ENCODE data around the gene OGN. TPM values are rescaled to one million over a fixed set of nuclear protein-coding genes. Genes with fewer than 3 reads are reported as not detected.

OGN gene
- total and polyA plus RNA-seq, 12 donors: 3.0 to 33.2 (median 14.4) TPM

DNA sequence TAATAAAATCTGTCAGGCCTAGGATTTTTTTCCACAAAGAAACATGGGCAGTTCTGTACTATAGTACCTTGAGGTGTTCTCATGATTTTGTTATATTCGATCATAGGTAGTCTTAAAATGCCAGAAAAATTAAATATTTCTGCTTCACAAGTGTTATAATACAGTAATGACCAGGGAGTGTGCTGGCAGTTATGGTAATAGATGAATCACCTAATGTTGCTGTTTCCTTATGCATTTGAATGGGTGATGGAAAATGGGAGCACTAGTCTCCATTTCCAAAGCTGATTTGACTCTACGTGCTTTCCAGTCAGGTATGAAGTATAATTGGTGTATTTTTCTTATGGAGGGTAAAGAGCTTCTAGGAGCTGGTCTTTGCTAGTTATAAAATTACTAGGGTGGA lies 23.8 kb downstream of the OGN start:
- Histone ChIP-seq H3K4me1 (replicated peaks in 1 of 2) (peaks cover 0 to 6% of the 10 kb centered on the region in 2 donors), H3K27ac (no peak overlapping the region), H3K9me3 (replicated peaks in 1 of 3) (no peaks in the 10 kb centered on the region), H3K36me3 (replicated peaks in 1 of 2) (no peaks in the 10 kb centered on the region), H3K27me3 (no peaks in the 10 kb centered on the region), H3K4me3 (no peak overlapping the region)
- no peak for TF ChIP-seq POLR2A (IDR thresholded peaks at IDR 0.05)
- TF ChIP-seq, protein P1, sequence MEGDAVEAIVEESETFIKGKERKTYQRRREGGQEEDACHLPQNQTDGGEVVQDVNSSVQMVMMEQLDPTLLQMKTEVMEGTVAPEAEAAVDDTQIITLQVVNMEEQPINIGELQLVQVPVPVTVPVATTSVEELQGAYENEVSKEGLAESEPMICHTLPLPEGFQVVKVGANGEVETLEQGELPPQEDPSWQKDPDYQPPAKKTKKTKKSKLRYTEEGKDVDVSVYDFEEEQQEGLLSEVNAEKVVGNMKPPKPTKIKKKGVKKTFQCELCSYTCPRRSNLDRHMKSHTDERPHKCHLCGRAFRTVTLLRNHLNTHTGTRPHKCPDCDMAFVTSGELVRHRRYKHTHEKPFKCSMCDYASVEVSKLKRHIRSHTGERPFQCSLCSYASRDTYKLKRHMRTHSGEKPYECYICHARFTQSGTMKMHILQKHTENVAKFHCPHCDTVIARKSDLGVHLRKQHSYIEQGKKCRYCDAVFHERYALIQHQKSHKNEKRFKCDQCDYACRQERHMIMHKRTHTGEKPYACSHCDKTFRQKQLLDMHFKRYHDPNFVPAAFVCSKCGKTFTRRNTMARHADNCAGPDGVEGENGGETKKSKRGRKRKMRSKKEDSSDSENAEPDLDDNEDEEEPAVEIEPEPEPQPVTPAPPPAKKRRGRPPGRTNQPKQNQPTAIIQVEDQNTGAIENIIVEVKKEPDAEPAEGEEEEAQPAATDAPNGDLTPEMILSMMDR (IDR thresholded peaks at IDR 0.05): no peak
- WGBS, 4 donors: 95 to 98% (median 98%) methylated on average over 2 of the region's 2 CpGs
- DNase-seq: no peak
- intact Hi-C loops (cut with DNase I): no loop called here

DNA sequence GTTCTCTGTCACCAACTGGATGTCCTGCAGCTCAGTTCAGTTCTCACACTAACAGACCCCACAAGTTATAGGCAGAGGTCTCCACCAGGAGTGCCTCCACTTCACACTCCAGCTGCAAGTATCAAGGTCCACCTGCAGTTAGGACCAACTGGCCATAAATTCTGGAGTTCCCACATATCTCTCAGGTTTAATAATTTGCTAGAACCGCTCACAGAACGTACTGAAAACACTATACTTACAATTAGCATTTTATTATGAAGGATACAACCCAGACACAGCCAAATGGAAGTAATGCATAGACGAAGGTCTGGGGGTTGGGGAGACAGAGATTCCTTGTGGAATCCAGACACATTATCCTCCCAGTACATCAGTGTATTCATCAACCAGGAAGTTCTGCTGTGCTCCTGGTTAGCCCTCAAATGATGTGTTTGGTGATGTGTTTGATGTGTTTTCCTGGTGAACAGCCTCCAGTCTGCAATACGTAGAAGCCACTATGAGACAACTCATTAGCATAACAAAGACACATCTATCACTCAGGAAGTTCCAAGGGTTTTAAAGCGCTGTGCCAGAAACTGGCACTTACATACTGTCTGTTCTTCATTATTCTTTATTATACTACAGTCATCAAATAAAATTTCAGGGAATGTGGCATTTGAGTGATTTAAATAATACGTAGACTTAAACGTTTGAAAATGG lies 25.4 kb downstream of the OGN start:
- no peak for TF ChIP-seq POLR2A (IDR thresholded peaks at IDR 0.05)
- TF ChIP-seq, protein P1 (IDR thresholded peaks at IDR 0.05): no peak
- intact Hi-C loops (cut with DNase I): no loop called here
- Histone ChIP-seq H3K36me3 (replicated peaks in 1 of 2) (no peaks in the 10 kb centered on the region), H3K27ac (no peak overlapping the region), H3K9me3 (replicated peaks in 1 of 3) (no peaks in the 10 kb centered on the region), H3K27me3 (no peaks in the 10 kb centered on the region), H3K4me3 (no peak overlapping the region), H3K4me1 (replicated peaks in 1 of 2) (no peaks in the 10 kb centered on the region)
- no peak for DNase-seq
- WGBS, 4 donors: 80 to 86% (median 83%) methylated on average over 7 of the region's 7 CpGs

DNA sequence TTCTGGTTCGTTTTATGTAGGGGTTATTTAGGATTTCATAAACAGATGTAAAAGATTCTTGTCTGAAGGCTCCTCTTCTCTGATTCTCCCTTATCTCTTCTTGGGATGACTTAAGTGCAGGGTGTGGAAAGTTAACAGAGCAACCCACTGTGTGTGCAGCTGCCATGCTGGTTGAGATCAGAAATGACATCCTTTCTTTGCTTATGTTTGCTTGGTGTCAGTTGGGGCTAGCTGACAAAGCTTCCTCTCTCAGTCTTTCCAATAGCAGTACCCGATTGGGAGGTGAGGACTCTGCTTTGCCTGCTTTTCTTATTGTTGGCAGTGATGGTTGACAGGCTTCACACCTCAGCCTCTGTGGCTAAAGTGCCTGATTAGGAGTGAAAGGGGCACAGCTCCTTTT lies 26.5 kb downstream of the OGN start:
- Histone ChIP-seq H3K4me1 (replicated peaks in 1 of 2) (no peaks in the 10 kb centered on the region), H3K36me3 (replicated peaks in 1 of 2) (no peaks in the 10 kb centered on the region), H3K9me3 (replicated peaks in 1 of 3) (peaks cover 0 to 10% (median 0%) of the 10 kb centered on the region in 3 donors), H3K27ac (no peak overlapping the region), H3K27me3 (no peaks in the 10 kb centered on the region), H3K4me3 (no peak overlapping the region)
- 76 to 80% (median 79%) methylated on average over 2 of the region's 2 CpGs for WGBS, 4 donors
- intact Hi-C loops (cut with DNase I): no loop called here
- TF ChIP-seq, protein P1 (IDR thresholded peaks at IDR 0.05): no peak
- no peak for TF ChIP-seq POLR2A (IDR thresholded peaks at IDR 0.05)
- DNase-seq: no peak

DNA sequence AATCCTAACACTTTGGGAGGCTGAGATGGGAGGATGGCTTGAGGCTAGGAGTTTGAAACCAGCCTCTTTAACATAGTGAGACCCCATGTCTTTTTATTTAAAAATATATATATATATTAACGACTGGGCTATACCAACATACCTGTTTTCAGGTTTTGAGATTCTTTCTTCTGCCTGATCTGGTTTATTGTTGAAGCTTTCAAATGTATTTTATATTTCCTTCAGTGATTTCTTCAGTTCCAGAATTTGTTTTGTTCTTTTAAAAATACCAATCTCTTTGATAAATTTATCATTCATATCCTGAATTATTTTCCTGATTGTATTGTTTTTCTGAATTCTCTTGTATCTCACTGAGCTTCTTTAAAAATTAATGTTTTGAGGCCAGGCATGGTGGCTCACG lies 31.2 kb downstream of the OGN start:
- Histone ChIP-seq H3K36me3 (replicated peaks in 1 of 2) (no peaks in the 10 kb centered on the region), H3K4me3 (no peak overlapping the region), H3K27ac (no peak overlapping the region), H3K9me3 (replicated peaks in 1 of 3) (peaks cover 0 to 12% (median 0%) of the 10 kb centered on the region in 3 donors), H3K27me3 (no peaks in the 10 kb centered on the region), H3K4me1 (replicated peaks in 1 of 2) (no peaks in the 10 kb centered on the region)
- no peak for DNase-seq
- intact Hi-C loops (cut with DNase I): no loop called here
- TF ChIP-seq, protein P1 (IDR thresholded peaks at IDR 0.05): no peak
- no peak for TF ChIP-seq POLR2A (IDR thresholded peaks at IDR 0.05)
- 94 to 98% (median 96%) methylated on average over 2 of the region's 2 CpGs for WGBS, 4 donors
